GM18868 (cell line): ENCODE results near the gene MTA1.

Source experiments
- ATAC-seq: cut with Tn5 transposase; IDR thresholded peaks from one replicate; pipeline ENCODE4 v1.9.1; 2021; ENCODE audit warnings: mild to moderate bottlenecking, moderate library complexity; ENCODE audit not compliant: unreplicated experiment

MTA1 gene

GRCh38 chr14:105422695-105423487 lies 3.3 kb downstream of the MTA1 start:
- no peak for ATAC-seq

- no peak for ATAC-seq
Observed at GRCh38 chr14:105423488-105424195, 4.0 kb downstream of the MTA1 start.

DNA sequence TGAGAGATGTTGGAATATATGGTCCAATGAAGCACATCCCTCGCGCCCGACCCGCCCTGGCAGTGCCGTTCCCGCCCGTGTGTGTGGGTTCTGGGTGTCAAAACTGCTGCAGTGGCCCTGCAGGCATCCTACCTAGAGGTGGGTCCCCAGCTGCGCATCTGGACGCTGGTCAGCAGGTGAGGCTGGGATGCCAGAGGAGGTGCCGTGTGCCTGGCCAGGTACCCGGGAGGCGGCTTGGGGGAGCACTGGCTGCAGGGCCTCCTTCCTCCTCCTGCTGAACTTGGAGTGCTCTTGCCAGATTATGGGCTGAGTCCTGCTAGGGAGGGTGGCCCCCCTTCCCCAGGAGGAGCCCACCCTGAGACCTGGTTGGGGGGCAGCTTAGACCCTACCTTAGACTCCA lies 5.2 kb downstream of the MTA1 start:
- ATAC-seq, result no peak

GRCh38 chr14:105425823-105426247 lies 6.2 kb downstream of the MTA1 start:
- no peak for ATAC-seq

DNA sequence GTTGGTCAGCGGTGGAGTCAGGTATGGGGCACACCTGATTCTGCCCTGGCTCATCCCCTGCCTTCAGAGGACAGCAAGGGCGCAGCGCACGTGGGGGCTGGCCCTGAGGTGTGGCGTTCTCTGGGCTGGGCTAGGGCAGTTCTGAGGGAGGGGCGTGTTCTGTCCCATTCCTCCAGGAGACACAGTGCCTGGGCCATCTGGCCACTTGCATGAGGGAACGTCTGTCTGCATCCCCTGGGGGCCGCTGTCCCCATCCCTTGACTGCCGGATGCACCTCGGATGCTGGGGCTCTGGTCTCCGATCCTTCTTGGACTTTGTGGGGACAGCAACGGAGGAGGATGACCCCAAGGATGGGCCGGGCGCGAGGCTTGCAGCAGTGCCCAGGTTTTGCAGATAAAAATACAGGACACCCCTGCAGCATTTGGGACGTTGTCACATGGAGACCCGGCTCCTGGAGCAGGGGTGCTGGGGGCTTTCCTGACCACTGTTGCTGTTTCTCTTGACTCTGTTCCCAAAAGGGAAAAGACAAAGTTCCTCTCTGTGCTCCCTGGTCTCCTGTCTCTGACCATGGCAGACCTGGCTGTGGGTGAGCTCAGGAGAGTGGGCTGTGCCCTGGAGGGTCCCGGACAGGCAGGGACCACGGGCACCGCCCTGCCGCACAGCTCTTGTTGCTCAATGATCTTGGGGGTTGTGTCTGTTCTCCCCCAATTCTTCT lies 6.9 kb downstream of the MTA1 start:
- ATAC-seq, result no peak

- ATAC-seq, result no peak
Observed at GRCh38 chr14:105427412-105427811, 7.8 kb downstream of the MTA1 start.

DNA sequence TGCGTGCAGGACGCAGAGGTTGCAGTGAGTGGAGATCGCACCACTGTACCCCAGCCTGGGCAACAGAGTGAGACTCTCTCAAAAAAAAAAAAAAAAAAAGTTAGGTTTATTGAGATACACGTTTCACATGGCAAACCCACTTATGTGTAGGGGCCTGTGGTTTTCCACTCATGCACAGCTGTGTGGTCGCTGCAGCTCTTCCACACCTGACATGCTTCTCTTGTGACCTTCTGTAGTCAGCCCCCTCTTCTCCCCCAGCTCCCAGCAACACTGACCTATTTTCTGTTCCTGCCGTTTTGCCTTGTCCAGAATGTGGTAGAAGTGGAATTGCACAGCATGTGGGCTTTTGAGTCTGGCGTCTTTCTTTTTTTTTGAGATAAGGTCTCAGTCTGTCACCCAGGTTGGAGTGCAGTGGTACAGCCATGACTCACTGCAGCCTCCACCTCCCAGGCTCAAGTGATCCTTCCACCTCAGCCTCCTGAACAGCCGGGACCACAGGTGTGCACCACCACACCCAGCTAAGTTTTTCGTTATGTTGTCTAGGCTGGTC lies 8.4 kb downstream of the MTA1 start:
- no peak for ATAC-seq

DNA sequence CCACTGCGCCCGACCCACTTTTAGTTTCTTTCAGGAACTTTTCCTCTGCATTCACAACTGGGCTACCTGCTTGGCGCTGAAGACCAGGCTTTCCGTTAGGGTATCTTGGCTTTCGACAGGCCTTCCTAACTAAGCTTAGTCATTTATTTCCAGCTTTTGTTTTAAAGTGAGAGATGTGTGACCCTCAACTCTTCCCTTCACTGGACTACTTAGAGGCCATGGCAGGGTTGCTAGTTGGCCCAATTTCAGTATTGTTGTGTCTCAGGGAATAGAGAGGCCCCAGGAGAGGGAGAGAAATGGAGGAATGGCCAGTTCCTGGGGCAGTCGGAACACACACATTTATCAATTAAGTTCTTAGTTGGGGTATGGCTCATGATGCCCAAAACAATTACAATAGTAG lies 10.4 kb downstream of the MTA1 start:
- ATAC-seq, result no peak

DNA sequence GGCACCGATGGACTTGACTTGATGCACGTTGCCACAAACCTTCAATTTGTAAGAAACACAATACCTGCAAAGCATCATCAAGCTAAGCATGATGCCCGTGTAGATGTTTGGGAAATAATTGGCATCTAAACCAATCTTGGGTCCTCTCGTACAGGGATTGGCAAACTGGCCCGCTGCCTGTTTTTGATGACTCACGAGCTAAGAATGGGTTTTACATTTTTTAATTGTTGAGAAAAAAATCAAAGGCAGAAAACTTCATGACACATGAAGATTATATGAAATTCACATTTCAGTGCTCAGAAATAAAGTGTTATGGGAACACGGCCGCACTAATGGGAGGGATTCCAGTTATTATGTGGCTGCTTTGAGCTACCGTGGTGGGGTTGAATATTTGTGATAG lies 10.9 kb downstream of the MTA1 start:
- ATAC-seq, result no peak

DNA sequence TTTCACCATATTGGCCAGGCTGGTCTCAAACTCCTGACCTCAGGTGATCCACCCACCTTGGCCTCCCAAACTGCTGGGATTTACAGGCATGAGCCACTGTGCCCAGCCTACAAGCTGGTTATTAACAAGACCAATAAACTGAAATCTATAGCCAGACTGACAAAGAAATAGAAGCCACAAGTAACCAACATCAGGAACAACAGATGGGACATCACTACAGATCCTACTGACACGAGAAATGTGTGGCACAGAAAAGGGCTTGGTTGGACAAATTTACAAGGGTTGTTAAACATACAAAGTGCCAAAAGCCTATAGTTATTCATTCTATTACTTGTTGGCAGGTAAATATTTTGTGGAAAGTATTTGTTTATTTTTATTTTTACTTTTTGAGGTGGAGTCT lies 11.6 kb downstream of the MTA1 start:
- ATAC-seq, result no peak

GRCh38 chr14:105432657-105433056 lies 13.0 kb downstream of the MTA1 start:
- no peak for ATAC-seq

- no peak for ATAC-seq
Observed at GRCh38 chr14:105433161-105433605, 13.6 kb downstream of the MTA1 start.

- no peak for ATAC-seq
Observed at GRCh38 chr14:105436402-105436801, 16.8 kb downstream of the MTA1 start.

DNA sequence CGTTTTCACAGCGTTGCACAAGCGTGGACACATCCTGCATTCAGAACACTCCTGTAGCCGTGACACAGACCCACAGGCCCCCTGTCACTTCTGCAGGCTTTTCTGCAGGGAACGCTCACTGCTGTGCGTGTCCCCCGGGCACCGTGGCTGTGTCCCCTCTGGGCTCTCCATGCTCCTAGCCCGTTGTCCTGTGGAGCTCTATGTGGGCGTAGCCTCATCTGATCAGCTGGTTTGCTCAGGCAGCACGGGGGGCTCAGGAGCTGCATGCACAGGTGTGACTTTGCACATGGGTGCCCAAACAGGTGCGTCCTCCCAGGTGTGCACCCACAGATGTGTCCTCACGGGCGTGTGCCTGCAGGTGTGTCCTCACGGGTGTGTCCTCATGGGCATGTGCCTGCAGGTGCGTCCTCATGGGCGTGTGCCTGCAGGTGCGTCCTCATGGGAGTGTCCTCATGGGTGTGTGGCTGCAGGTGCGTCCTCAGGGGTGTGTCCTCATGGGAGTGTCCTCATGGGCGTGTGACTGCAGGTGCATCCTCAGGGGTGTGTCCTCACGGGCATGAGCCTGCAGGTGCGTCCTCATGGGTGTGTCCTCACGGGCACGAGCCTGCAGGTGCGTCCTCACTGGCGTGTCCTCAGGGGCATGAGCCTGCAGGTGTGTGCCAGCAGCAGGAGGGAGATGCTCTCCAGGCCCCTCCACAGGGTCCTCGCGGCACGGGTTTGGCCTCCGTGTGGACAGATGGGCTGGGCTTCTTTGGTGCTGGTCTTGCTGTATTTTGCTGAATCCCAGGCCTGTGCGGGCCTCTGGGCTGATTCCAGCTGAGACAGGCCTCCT lies 17.5 kb downstream of the MTA1 start:
- ATAC-seq, result no peak

- no peak for ATAC-seq
Observed at GRCh38 chr14:105437723-105438500, 18.3 kb downstream of the MTA1 start.

- ATAC-seq, result no peak
Observed at GRCh38 chr14:105439179-105439578, 19.6 kb downstream of the MTA1 start.

DNA sequence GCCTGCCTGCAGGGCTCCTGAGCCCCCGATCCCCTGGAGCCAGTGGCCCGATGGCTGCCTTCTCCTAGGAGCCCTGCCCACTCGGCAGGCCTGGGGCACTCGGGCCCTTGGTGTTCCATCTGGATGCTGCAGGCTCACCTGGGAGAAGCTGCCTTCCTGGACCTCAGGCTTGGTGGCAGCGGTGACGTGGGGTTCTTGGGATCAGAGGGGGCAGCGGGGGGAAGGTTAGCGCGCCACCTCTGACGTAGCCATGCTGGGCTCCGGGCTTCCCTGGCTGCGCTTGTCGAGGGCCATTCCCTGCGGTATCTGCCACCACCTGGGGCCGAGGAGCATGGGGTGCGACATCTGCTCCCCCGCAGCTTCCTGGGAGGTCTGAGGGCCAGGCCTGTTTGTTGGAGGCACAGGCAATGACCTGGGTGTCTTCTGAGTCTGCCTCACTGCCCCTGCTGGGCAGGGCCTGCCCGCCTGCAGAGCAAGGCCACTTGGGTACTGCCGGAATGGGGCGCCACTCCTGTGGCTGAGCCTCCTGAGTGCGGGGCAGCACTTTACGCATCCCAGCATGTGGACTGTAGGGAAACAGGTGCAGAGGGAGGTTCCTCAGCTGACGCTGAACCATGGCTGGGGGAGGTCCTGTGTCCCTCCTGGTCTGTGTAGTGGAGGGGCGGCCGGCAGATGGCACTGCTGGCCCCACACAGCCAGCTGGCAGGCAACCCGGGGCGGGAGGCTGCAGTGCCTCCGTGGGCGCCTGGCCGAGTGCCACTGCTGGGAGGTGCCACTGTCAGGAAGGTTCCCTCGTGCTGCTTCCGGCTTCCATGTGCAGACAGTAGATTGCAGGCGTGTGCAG lies 20.3 kb downstream of the MTA1 start:
- ATAC-seq, result no peak

GRCh38 chr14:105440554-105440900 lies 20.9 kb downstream of the MTA1 start:
- no peak for ATAC-seq

- ATAC-seq, result no peak
Observed at GRCh38 chr14:105440992-105441391, 21.4 kb downstream of the MTA1 start.
